DND-41 (cell line): ENCODE results near the gene PLAC8.
A peak's percentile ranks its signal among the peaks of the same experiment; 100 is the strongest.

Experiments used
- ATAC-seq: fragments of 200-7000 bp; cut with Tn5 transposase; 3 replicates; pipeline ENCODE4 v1.9.1; 2021; ENCODE audit warnings: low read depth; ENCODE audit not compliant: insufficient read depth
- DNase-seq: peaks from one replicate; pipeline ENCODE4 v3.0.0-alpha.2; 2020
- H2AFZ ChIP-seq: 2 replicates; pipeline ENCODE4 v1.6.0; 2012; ENCODE audit warnings: low read depth, low read length
- H3K27ac ChIP-seq: 2 replicates; pipeline ENCODE4 v1.5.1; 2012; ENCODE audit warnings: low read length, inconsistent platforms
- H3K27me3 ChIP-seq: fragments of 200-600 bp; sonication (generic); 2 replicates; pipeline ENCODE4 v1.6.0; 2012; ENCODE audit warnings: low read length, mild to moderate bottlenecking, inconsistent platforms; ENCODE audit not compliant: insufficient read depth, poor library complexity
- H3K36me3 ChIP-seq: 2 replicates; pipeline ENCODE4 v1.5.1; 2012; ENCODE audit warnings: low read length, inconsistent platforms; ENCODE audit not compliant: insufficient read depth
- H3K4me1 ChIP-seq: 2 replicates; pipeline ENCODE4 v1.5.1; 2012; ENCODE audit warnings: mild to moderate bottlenecking, low read length; ENCODE audit not compliant: insufficient read depth
- H3K4me2 ChIP-seq: 2 replicates; pipeline ENCODE4 v1.6.0; 2012; ENCODE audit warnings: mild to moderate bottlenecking, moderate library complexity, low read length, inconsistent platforms; ENCODE audit not compliant: insufficient read depth
- H3K4me3 ChIP-seq, 2 experiments: fragments of 200-600 bp in 1 of 2; shearing (Covaris generic) in 1 of 2; 2 replicates each; pipeline ENCODE4 v1.5.1; 2012 to 2016; ENCODE audit warnings: inconsistent platforms in 2 of 2, low read length in 2 of 2, mild to moderate bottlenecking in 2 of 2, low read depth in 1 of 2, moderate library complexity in 1 of 2
- H3K79me2 ChIP-seq: 2 replicates; pipeline ENCODE4 v1.6.0; 2012; ENCODE audit warnings: low read length, inconsistent platforms; ENCODE audit not compliant: insufficient read depth
- H3K9ac ChIP-seq: 2 replicates; pipeline ENCODE4 v1.6.0; 2012; ENCODE audit warnings: low read depth, mild to moderate bottlenecking, inconsistent platforms, low read length, moderate library complexity
- H3K9me3 ChIP-seq: 2 replicates; pipeline ENCODE4 v1.5.1; 2012; ENCODE audit warnings: low read length, moderate library complexity, mild to moderate bottlenecking, inconsistent platforms; ENCODE audit not compliant: insufficient read depth, severe bottlenecking
- H4K20me1 ChIP-seq: 2 replicates; pipeline ENCODE4 v1.6.0; 2012; ENCODE audit warnings: low read length; ENCODE audit not compliant: insufficient read depth
- EZH2 ChIP-seq: IDR thresholded peaks from 3 replicates; pipeline ENCODE4 v1.6.1; 2012; ENCODE audit warnings: borderline replicate concordance, low read depth, mild to moderate bottlenecking, moderate library complexity, low read length, inconsistent platforms; ENCODE audit not compliant: severe bottlenecking
- TF ChIP-seq, protein P1 (sequence below): IDR thresholded peaks from 2 replicates; pipeline ENCODE4 v1.5.1; 2012; ENCODE audit warnings: borderline replicate concordance, low read length, moderate library complexity, mild to moderate bottlenecking; ENCODE audit not compliant: poor library complexity, severe bottlenecking; ENCODE audit errors: extremely low read depth

The PLAC8 gene, protein sequence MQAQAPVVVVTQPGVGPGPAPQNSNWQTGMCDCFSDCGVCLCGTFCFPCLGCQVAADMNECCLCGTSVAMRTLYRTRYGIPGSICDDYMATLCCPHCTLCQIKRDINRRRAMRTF

DNA sequence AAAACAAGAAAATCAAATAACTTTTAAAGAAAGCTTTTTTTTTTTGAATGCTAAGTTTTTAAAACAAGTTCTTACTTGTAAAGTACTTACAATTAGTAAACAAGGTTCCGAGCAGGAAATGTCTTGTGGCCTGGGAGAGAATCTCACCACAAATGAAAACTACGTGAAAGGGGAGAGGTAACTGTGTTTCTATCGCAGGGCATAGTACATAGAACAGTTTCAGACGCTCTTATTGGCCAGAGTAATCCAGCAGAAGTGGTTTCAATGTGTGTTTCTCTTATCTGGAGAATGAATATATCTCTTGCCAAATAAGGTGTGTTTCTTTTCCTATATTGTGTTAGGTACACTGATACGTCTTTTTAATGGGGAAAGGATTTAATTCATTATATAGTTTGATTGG is at the start of gene PLAC8:
Gene PLAC8, minus strand, starts transcription at position 154 of the 400 bp plus-strand sequence. CDS start 6,808 bp downstream, outside the sequence.
- no peaks in the 10 kb centered on the region; the same call in 1 of the 2 replicates for H3K36me3 ChIP-seq

DNA sequence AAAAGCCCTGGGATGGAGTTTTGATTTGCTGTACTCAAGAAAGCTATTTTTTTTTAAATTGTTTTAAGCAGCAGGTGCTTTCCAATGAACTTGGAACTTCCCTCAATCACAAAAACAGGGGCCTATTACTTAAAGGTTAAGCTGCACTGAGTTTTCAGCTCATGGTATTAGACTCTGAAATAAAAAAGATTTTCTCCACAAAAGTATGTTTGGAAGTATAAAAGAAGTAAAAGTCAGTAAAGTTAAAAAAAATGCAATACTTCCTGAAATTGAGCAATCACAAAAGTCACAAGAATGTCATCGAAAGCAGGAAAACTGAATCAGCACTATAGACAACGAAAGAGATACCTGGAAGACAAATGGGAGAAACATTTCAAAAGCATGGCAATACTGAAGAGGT is 38.9 kb upstream of the PLAC8 start:
- Histone ChIP-seq H3K9ac (no peak overlapping the region), H3K27ac (no peak overlapping the region), H3K36me3 (no peaks in the 10 kb centered on the region), H3K9me3 (no peaks in the 10 kb centered on the region), H3K4me2 (no peak overlapping the region), H4K20me1 (no peaks in the 10 kb centered on the region), H3K4me3 (no peak overlapping the region), H3K4me1 (no peaks in the 10 kb centered on the region), H3K27me3 (no peaks in the 10 kb centered on the region), H3K79me2 (no peaks in the 10 kb centered on the region), H2AFZ (no peak overlapping the region)
- TF ChIP-seq EZH2: no peak
- TF ChIP-seq, protein P1, sequence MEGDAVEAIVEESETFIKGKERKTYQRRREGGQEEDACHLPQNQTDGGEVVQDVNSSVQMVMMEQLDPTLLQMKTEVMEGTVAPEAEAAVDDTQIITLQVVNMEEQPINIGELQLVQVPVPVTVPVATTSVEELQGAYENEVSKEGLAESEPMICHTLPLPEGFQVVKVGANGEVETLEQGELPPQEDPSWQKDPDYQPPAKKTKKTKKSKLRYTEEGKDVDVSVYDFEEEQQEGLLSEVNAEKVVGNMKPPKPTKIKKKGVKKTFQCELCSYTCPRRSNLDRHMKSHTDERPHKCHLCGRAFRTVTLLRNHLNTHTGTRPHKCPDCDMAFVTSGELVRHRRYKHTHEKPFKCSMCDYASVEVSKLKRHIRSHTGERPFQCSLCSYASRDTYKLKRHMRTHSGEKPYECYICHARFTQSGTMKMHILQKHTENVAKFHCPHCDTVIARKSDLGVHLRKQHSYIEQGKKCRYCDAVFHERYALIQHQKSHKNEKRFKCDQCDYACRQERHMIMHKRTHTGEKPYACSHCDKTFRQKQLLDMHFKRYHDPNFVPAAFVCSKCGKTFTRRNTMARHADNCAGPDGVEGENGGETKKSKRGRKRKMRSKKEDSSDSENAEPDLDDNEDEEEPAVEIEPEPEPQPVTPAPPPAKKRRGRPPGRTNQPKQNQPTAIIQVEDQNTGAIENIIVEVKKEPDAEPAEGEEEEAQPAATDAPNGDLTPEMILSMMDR: no peak
- ATAC-seq: no peak
- DNase-seq: no peak

More for the DNA sequence above, at the start of gene PLAC8:
- Histone ChIP-seq H3K4me3 (peak within 1 kb of the TSS; percentile 55 to 56), H3K9ac (peak within 1 kb of the TSS; percentile 61), H2AFZ (peak within 1 kb of the TSS; percentile 83), H3K27ac (peak within 1 kb of the TSS; percentile 93), H3K9me3 (no peaks in the 10 kb centered on the region), H3K4me1 (peaks cover 62% of the 10 kb centered on the region), H3K79me2 (peaks cover 23% of the 10 kb centered on the region), H3K4me2 (peak within 1 kb of the TSS; percentile 78), H4K20me1 (no peaks in the 10 kb centered on the region), H3K27me3 (no peaks in the 10 kb centered on the region)
- DNase-seq: peak; percentile 60
- peak; percentile 64 for ATAC-seq
- TF ChIP-seq EZH2: no peak

DNA sequence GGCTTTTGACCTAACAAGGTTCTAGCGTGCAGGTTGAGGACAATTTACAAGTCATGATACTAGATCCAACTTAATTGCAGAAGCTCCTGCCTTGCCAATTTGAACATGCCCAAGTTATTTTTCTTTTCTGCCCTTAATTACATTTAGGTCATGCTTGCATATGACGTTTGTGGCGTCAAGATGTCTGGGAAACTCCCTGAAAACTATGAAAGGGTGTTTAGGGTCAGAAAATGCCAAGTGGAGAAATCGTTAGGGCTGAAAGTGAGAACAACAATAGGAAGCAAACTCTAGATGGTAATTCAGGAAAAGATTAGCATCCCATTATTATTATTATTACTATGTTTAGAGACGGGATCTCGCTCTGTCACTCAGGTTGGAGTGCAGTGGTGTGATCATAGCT is 38.2 kb upstream of the PLAC8 start:
- H3K27ac ChIP-seq: no peak overlapping the region
- no peaks in the 10 kb centered on the region for H3K4me1 ChIP-seq
- H3K4me2 ChIP-seq: no peak overlapping the region
- no peak overlapping the region for H3K9ac ChIP-seq
- TF ChIP-seq, protein P1: no peak
- no peak for TF ChIP-seq EZH2
- H3K79me2 ChIP-seq: no peaks in the 10 kb centered on the region
- no peak for DNase-seq
- no peaks in the 10 kb centered on the region for H4K20me1 ChIP-seq
- no peaks in the 10 kb centered on the region for H3K36me3 ChIP-seq
- no peak overlapping the region for H3K4me3 ChIP-seq
- no peaks in the 10 kb centered on the region for H3K27me3 ChIP-seq
- H3K9me3 ChIP-seq: no peaks in the 10 kb centered on the region
- no peak for ATAC-seq
- H2AFZ ChIP-seq: no peak overlapping the region; the same call in 1 of the 2 replicates

DNA sequence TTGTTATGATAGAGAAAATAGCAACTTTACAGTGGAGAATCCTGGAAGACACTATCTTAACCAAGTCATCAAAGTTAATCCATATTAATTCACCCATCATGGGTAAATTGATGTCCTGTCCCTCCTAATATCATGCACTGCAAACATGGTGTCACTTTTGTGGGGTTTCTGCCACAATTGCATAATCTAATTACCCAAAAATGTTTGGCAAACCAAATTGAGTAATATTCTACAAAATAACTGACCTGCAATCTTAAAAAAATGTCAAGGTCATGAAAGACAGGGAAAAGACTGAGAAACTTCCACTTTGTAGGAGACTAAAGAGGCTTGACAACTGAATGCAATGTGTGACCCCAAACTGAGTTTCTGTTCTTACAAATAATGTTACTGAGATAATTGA is 37.1 kb upstream of the PLAC8 start:
- no peak overlapping the region for H3K4me3 ChIP-seq
- no peak overlapping the region for H3K27ac ChIP-seq
- no peak for TF ChIP-seq EZH2
- TF ChIP-seq, protein P1: no peak
- ATAC-seq (no peak), DNase-seq (no peak)
- H3K27me3 ChIP-seq: no peaks in the 10 kb centered on the region
- H3K9me3 ChIP-seq: no peaks in the 10 kb centered on the region
- H3K9ac ChIP-seq: no peak overlapping the region
- H4K20me1 ChIP-seq: no peaks in the 10 kb centered on the region
- H2AFZ ChIP-seq: no peak overlapping the region
- no peaks in the 10 kb centered on the region for H3K79me2 ChIP-seq
- H3K36me3 ChIP-seq: no peaks in the 10 kb centered on the region
- no peaks in the 10 kb centered on the region for H3K4me1 ChIP-seq
- no peak overlapping the region for H3K4me2 ChIP-seq
